NB4 (cell line): ENCODE measurements around the gene OPHN1.

Experiments used
- TF ChIP-seq, protein P1 (sequence below): IDR thresholded peaks from one replicate; pipeline ENCODE4 v1.5.1; 2012; ENCODE audit warnings: low read depth, low read length
- TF ChIP-seq, protein P2 (sequence below): IDR thresholded peaks from 2 replicates; pipeline ENCODE4 v1.6.1; 2011; ENCODE audit warnings: low read depth, low read length

DNA sequence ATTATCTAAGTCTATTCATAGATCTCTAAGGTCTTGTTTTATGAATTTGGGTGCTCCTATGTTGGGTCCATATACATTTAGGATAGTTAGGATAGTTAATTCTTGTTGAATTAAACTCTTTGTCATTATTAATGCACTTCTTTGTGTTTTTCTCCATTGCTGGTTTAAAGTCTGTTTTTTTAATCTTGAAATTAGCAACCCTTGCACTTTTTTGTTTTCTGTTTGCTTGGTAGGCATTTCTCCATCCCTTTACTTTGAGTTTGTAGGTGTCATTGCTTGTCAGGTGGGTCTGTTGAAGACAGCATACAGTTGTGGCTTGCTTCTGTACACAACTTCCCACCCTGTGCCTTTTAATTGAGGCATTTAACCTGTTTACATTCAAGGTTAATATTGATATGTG lies 434.8 kb downstream of the OPHN1 start:
- TF ChIP-seq, protein P1, sequence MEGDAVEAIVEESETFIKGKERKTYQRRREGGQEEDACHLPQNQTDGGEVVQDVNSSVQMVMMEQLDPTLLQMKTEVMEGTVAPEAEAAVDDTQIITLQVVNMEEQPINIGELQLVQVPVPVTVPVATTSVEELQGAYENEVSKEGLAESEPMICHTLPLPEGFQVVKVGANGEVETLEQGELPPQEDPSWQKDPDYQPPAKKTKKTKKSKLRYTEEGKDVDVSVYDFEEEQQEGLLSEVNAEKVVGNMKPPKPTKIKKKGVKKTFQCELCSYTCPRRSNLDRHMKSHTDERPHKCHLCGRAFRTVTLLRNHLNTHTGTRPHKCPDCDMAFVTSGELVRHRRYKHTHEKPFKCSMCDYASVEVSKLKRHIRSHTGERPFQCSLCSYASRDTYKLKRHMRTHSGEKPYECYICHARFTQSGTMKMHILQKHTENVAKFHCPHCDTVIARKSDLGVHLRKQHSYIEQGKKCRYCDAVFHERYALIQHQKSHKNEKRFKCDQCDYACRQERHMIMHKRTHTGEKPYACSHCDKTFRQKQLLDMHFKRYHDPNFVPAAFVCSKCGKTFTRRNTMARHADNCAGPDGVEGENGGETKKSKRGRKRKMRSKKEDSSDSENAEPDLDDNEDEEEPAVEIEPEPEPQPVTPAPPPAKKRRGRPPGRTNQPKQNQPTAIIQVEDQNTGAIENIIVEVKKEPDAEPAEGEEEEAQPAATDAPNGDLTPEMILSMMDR = no peak
- TF ChIP-seq, protein P2, sequence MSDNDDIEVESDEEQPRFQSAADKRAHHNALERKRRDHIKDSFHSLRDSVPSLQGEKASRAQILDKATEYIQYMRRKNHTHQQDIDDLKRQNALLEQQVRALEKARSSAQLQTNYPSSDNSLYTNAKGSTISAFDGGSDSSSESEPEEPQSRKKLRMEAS = no peak
